Activated CD8-positive, alpha-beta memory T cell treated with anti-CD3 and anti-CD28 coated beads for 4 hours (primary cell): ENCODE measurements around the gene ACBD5.
"Not testable (repeated sequence)": the region's sequence is repeated elsewhere in the genome, so short reads cannot be mapped to it uniquely, and the experiment has no call there.

Experiments
- DNase-seq, 2 donors: peaks; one replicate each; pipeline ENCODE4 v3.0.0-alpha.2; 2020; ENCODE audit warnings: low read depth in 2 of 2

The ACBD5 gene

GRCh38 chr10:27240212-27241009, at the start of gene ACBD5:
Gene ACBD5 (minus strand): TSS chr10:27240797. CDS start chr10:27240688, 109 bp downstream.
- peak; percentile 40 to 57 for DNase-seq

- DNase-seq = no peak
Observed at GRCh38 chr10:27285093-27285492, 44.5 kb upstream of the ACBD5 start.

GRCh38 chr10:27276581-27276980, 36.0 kb upstream of the ACBD5 start:
- DNase-seq = no peak

- not testable (repeated sequence) for DNase-seq
Observed at GRCh38 chr10:27266025-27266424, 25.4 kb upstream of the ACBD5 start.

- DNase-seq = not testable (repeated sequence)
Observed at GRCh38 chr10:27262788-27263187, 22.2 kb upstream of the ACBD5 start.

- DNase-seq = no peak
Observed at GRCh38 chr10:27258838-27259812, 18.5 kb upstream of the ACBD5 start.

GRCh38 chr10:27258492-27258837, 17.9 kb upstream of the ACBD5 start:
- no peak for DNase-seq

- DNase-seq = no peak
Observed at GRCh38 chr10:27256299-27257189, 15.9 kb upstream of the ACBD5 start.

- DNase-seq = no peak
Observed at GRCh38 chr10:27253576-27253975, 13.0 kb upstream of the ACBD5 start.

- DNase-seq = peak in 1 of 2 donors; percentile 60
Observed at GRCh38 chr10:27252267-27253000, 11.8 kb upstream of the ACBD5 start.

GRCh38 chr10:27251554-27251953, 11.0 kb upstream of the ACBD5 start:
- DNase-seq = no peak

- no peak for DNase-seq
Observed at GRCh38 chr10:27248215-27248614, 7.6 kb upstream of the ACBD5 start.

GRCh38 chr10:27247441-27247840, 6.8 kb upstream of the ACBD5 start:
- DNase-seq = no peak

GRCh38 chr10:27247006-27247405, 6.4 kb upstream of the ACBD5 start:
- no peak for DNase-seq

GRCh38 chr10:27245836-27246235, 5.2 kb upstream of the ACBD5 start:
- no peak for DNase-seq

GRCh38 chr10:27244976-27245375, 4.4 kb upstream of the ACBD5 start:
- no peak for DNase-seq

GRCh38 chr10:27242951-27243551, 2.5 kb upstream of the ACBD5 start:
- peak in 1 of 2 donors; percentile 64 for DNase-seq

GRCh38 chr10:27242473-27242950, 1.9 kb upstream of the ACBD5 start:
- DNase-seq = no peak

GRCh38 chr10:27241652-27242472, 1.3 kb upstream of the ACBD5 start:
- peak; percentile 73 to 74 for DNase-seq
